GM12878 (cell line): ENCODE data around the gene KLK3. TPM values are rescaled to one million over a fixed set of nuclear protein-coding genes. Genes with fewer than 3 reads are reported as not detected.
A peak's percentile ranks its signal among the peaks of the same experiment; 100 is the strongest.

ENCODE experiments used
- ATAC-seq: fragments of 200-7000 bp; cut with Tn5 transposase; 3 replicates; pipeline ENCODE4 v1.9.1; 2020; ENCODE audit warnings: mild to moderate bottlenecking, moderate library complexity
- BruUV-seq: library from RNA; stranded (reverse); fragments of 400-500 nt; replicated peaks from 2 replicates; lab custom pipeline; 2021; lab: Mats Ljungman, UMichigan
- CTCF ChIA-PET: fragments of 300-600 bp; sonication (Branson Sonifier 250); formaldehyde crosslinking; extraction: SDS; loops from one replicate; lab custom pipeline; 2021; ENCODE audit warnings: inconsistent platforms; lab: Yijun Ruan, JAX
- POLR2A ChIA-PET: fragments of 350-600 bp; formaldehyde crosslinking; extraction: SDS; loops from one replicate; lab custom pipeline; 2021; ENCODE audit warnings: inconsistent platforms; lab: Charles Lee
- RAD21 ChIA-PET: fragments of 300-600 bp; sonication (Branson Sonifier 250); formaldehyde crosslinking; loops from one replicate; lab custom pipeline; 2023; ENCODE audit warnings: antibody characterized with exemption; ENCODE audit not compliant: unreplicated experiment; lab: Charles Lee
- SMC1A ChIA-PET: fragments of 300-600 bp; sonication (Branson Sonifier 250); formaldehyde crosslinking; loops from one replicate; lab custom pipeline; 2023; ENCODE audit not compliant: unreplicated experiment, uncharacterized antibody; lab: Charles Lee
- DNase-seq: peaks from one replicate; pipeline ENCODE4 v3.0.0-alpha.2; 2011; ENCODE audit warnings: low read depth, low spot score
- FAIRE-seq: peaks from 3 replicates; lab custom pipeline; 2011; peaks lifted over from hg19 to GRCh38; lab: Jason Lieb, UNC
- H2AFZ ChIP-seq: 2 replicates; pipeline ENCODE4 v1.6.0; 2011; ENCODE audit warnings: low read depth, low read length, control low read depth; ENCODE audit not compliant: control insufficient read depth
- H3K27ac ChIP-seq: 2 replicates; pipeline ENCODE4 v1.5.1; 2011; ENCODE audit warnings: control low read depth; ENCODE audit not compliant: control insufficient read depth, insufficient read depth
- H3K27me3 ChIP-seq, 2 experiments: replicated peaks in 1 of 2; 2 replicates each; pipeline versions ENCODE4 v1.6.0 to v1.6.1; 2011; ENCODE audit warnings: low read length in 1 of 2; ENCODE audit not compliant: control insufficient read depth in 2 of 2, insufficient read depth in 2 of 2
- H3K36me3 ChIP-seq, 2 experiments: 2 replicates each; pipeline ENCODE4 v1.5.1; 2011; ENCODE audit warnings: low read length in 1 of 2; ENCODE audit not compliant: control insufficient read depth in 2 of 2, insufficient read depth in 2 of 2
- H3K4me1 ChIP-seq: 2 replicates; pipeline ENCODE4 v1.6.1; 2011; ENCODE audit warnings: mild to moderate bottlenecking, low read length, moderate library complexity, mixed read lengths; ENCODE audit not compliant: control insufficient read depth, insufficient read depth
- H3K4me2 ChIP-seq: 2 replicates; pipeline ENCODE4 v1.6.0; 2011; ENCODE audit warnings: control low read depth; ENCODE audit not compliant: control insufficient read depth, insufficient read depth
- H3K4me3 ChIP-seq: fragments of 200-600 bp; sonication (generic); 2 replicates; pipeline ENCODE4 v1.5.1; 2016
- H3K79me2 ChIP-seq: 2 replicates; pipeline ENCODE4 v1.6.0; 2011; ENCODE audit warnings: low read length; ENCODE audit not compliant: control insufficient read depth, insufficient read depth
- H3K9ac ChIP-seq: 2 replicates; pipeline ENCODE4 v1.8.0; 2011; ENCODE audit warnings: low read length, control low read depth, mixed read lengths; ENCODE audit not compliant: control insufficient read depth, insufficient read depth
- H3K9me3 ChIP-seq: replicated peaks from 3 replicates; pipeline ENCODE4 v1.5.1; 2011; ENCODE audit warnings: mild to moderate bottlenecking, low read length; ENCODE audit not compliant: control insufficient read depth, insufficient read depth
- H4K20me1 ChIP-seq: 2 replicates; pipeline ENCODE4 v1.6.0; 2011; ENCODE audit not compliant: control insufficient read depth, insufficient read depth
- ATF2 ChIP-seq: IDR thresholded peaks from 2 replicates; pipeline ENCODE4 v1.6.1; 2012; ENCODE audit warnings: low read length, inconsistent platforms
- IKZF1 ChIP-seq: fragments of 450-650 bp; conservative IDR thresholded peaks from 2 replicates; pipeline ENCODE4 v1.6.1; 2017; ENCODE audit warnings: antibody characterized with exemption, mild to moderate bottlenecking
- MTA2 ChIP-seq: fragments of 450-650 bp; IDR thresholded peaks from 2 replicates; pipeline ENCODE4 v1.6.1; 2016; ENCODE audit warnings: low read depth, mild to moderate bottlenecking, moderate library complexity
- MTA3 ChIP-seq: IDR thresholded peaks from 2 replicates; pipeline ENCODE4 v1.6.1; 2012; ENCODE audit warnings: low read length, inconsistent platforms, borderline replicate concordance
- RAD51 ChIP-seq: fragments of 450-650 bp; IDR thresholded peaks from 2 replicates; pipeline ENCODE4 v1.6.1; 2016; ENCODE audit warnings: moderate library complexity, mild to moderate bottlenecking, inconsistent platforms
- RELB ChIP-seq: fragments of 450-650 bp; IDR thresholded peaks from 2 replicates; pipeline ENCODE4 v1.6.1; 2017; ENCODE audit warnings: low read depth, mild to moderate bottlenecking, moderate library complexity
- SIN3A ChIP-seq: IDR thresholded peaks from 2 replicates; pipeline ENCODE4 v1.6.1; 2012; ENCODE audit warnings: low read depth, low read length, improper control_type of control experiment
- SMAD1 ChIP-seq: fragments of 450-650 bp; IDR thresholded peaks from 2 replicates; pipeline ENCODE4 v1.6.1; 2018; ENCODE audit warnings: mild to moderate bottlenecking, low read depth; ENCODE audit not compliant: partially characterized antibody
- YBX1 ChIP-seq: fragments of 450-650 bp; IDR thresholded peaks from 2 replicates; pipeline ENCODE4 v1.6.1; 2016; ENCODE audit warnings: antibody characterized with exemption
- ZBTB40 ChIP-seq: fragments of 450-650 bp; IDR thresholded peaks from 2 replicates; pipeline ENCODE4 v1.6.1; 2016; ENCODE audit warnings: mild to moderate bottlenecking, moderate library complexity, borderline replicate concordance
- ZNF384 ChIP-seq: IDR thresholded peaks from 2 replicates; pipeline ENCODE4 v1.6.1; 2012; ENCODE audit warnings: low read depth, mild to moderate bottlenecking, low read length, improper control_type of control experiment, borderline replicate concordance
- ZNF687 ChIP-seq: fragments of 450-650 bp; IDR thresholded peaks from 2 replicates; pipeline ENCODE4 v1.6.1; 2017; ENCODE audit warnings: mild to moderate bottlenecking, moderate library complexity
- WGBS: methylation state at CpG from one replicate; pipeline ENCODE4 v1.1.6; 2016; ENCODE audit warnings: low lambda C conversion rate; ENCODE audit not compliant: insufficient replicate concordance, insufficient coverage; ENCODE audit errors: missing lambda C conversion rate; 5-methylcytosine and 5-hydroxymethylcytosine counted together
- in situ Hi-C: fragments of 300-500 bp; cut with MboI; formaldehyde crosslinking; loops from 9 replicates; pipeline ENCODE4 v1.14.3; 2018; ENCODE audit warnings: mixed read lengths
- intact Hi-C: fragments of 100-400 bp; cut with micrococcal nuclease; formaldehyde crosslinking; loops from one replicate; pipeline ENCODE4 v1.14.2; 2022; ENCODE audit not compliant: unreplicated experiment
- polyA plus RNA-seq, 11 experiments: library from polyadenylated mRNA; depleted of rRNA in 4 of 11; unstranded in 6 of 11; stranded (reverse) in 5 of 11; fragments of >200 nt; fragmentation: Nextera tagmentation in 4 of 11; fragmentation: Illumina TruSeq in 1 of 11; extraction: Ambion mirVana in 4 of 11; extraction: Trizol in 1 of 11; gene quantifications; 1 replicate in 1 of 11; 2 replicates in 10 of 11; pipeline versions ENCODE4 v1.2.1 to v1.2.3, GENCODE V29; 2011 to 2016; ENCODE audit warnings: inconsistent platforms in 2 of 11, missing spikeins in 2 of 11, low read depth in 1 of 11
- total RNA-seq, 4 experiments: library from RNA; depleted of rRNA in 3 of 4; stranded (reverse); fragments of >200 nt in 3 of 4; fragmentation: Illumina TruSeq in 1 of 4; extraction: Trizol in 1 of 4; gene quantifications; 2 replicates each; pipeline versions ENCODE4 v1.2.1 to v1.2.3, GENCODE V29; 2013 to 2021

Gene KLK3
- total and polyA plus RNA-seq, 10 of the 15 experiments (the other 5 are each of a cell fraction or from before 2014, with no cell fraction given): 0.31 TPM; not detected in 9

DNA sequence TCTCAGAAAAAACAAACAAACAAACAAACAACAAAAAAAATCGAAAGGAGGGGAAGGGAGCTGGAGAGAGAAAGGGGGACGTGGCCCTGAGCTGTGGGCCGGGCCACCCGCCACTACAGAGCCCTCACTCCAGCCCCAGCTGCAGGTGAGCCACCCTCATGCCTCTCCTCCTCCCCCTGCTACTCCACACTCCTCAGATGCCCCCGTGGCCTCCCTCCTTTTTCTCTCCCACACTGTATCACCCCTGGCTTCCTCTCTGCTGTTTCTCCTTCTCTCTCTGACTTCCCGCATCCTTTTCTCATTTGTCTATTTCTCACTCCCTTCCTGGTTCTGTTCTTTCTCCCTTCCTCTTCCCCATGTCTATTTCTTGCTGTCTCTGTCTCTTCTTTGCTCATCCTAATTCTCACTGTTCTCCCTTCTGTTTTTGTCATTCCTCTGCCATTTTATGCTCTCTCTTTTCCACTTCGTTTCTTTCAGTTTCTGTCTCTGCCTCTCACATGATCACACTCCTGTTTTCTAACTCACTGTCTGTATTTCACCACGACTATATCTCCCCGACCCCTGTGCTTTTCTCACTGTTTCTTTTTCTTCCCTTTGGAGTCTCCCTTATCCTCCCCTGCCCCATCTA, 21.2 kb downstream of the KLK3 start:
- DNase-seq (no peak), ATAC-seq (peak; percentile 68), FAIRE-seq (no peak)
- Histone ChIP-seq H3K27ac (peak overlapping the region; percentile 15; the same call in 1 of the 2 replicates), H3K9ac (no peak overlapping the region), H3K9me3 (no peaks in the 10 kb centered on the region), H3K4me1 (peaks cover 25% of the 10 kb centered on the region), H4K20me1 (no peaks in the 10 kb centered on the region), H3K4me2 (peak overlapping the region; percentile 80), H3K36me3 (no peaks in the 10 kb centered on the region), H3K4me3 (no peak overlapping the region), H2AFZ (peak overlapping the region; percentile 94), H3K27me3 (no peaks in the 10 kb centered on the region), H3K79me2 (no peaks in the 10 kb centered on the region)
- intact Hi-C loops: no loop called here
- ChIA-PET RAD21 (interaction anchor here (1.2 kb wide), 1 partner anchor 46 kb away, joined by 3 read pairs; no protein-coding TSS in a partner anchor), CTCF (interaction anchor here (1.0 to 1.5 kb wide), 3 partner anchors 21 to 82 kb away, joined by 3 to 4 read pairs (median 3); no protein-coding TSS in a partner anchor), POLR2A (no interaction called here), SMC1A (interaction anchor here (1.0 kb wide), 1 partner anchor 20 kb away, joined by 4 read pairs; no protein-coding TSS in a partner anchor)
- 9% methylated on average over 5 of the region's 9 CpGs for WGBS
- in situ Hi-C loops: no loop called here
- no TSS peak for BruUV-seq
- TF ChIP-seq RAD51 (peak; percentile 75), ZBTB40 (peak; percentile 24; the same call in 1 of the 2 replicates), YBX1 (peak; percentile 56; the same call in 1 of the 2 replicates), SIN3A (no peak), SMAD1 (peak; percentile 69), ZNF384 (no peak), IKZF1 (no peak), RELB (peak; percentile 68), MTA3 (no peak), MTA2 (peak; percentile 26; the same call in 1 of the 2 replicates), ATF2 (no peak), ZNF687 (no peak)
